ENCODE results near the gene TIA1.

The TIA1 gene

DNA sequence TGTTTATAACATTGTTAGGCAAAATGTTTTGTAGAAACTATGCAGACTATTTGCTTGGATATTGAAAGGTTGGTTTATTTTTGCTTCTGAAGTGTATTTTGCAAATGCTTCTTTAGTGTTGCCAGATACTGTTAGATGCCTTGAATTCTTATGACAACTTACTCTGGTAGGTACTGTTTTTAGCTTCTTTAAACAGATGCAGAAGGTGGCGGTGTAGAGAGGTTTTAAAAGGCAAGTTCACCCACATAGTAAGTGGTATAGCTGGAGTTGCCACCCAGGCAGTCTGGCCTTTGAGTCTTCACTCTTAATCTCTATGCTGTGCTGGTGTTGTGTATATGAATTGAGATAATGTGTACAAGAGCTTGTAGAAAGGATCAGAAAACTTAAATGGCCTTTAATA lies 13.1 kb upstream of the TIA1 start:
- DNase-seq (ENCODE audit: low read depth, low spot score), result no peak
- H3K4me3 ChIP-seq (ENCODE audit: low read depth, low read length), result no peak overlapping the region
- TF ChIP-seq, protein P1, sequence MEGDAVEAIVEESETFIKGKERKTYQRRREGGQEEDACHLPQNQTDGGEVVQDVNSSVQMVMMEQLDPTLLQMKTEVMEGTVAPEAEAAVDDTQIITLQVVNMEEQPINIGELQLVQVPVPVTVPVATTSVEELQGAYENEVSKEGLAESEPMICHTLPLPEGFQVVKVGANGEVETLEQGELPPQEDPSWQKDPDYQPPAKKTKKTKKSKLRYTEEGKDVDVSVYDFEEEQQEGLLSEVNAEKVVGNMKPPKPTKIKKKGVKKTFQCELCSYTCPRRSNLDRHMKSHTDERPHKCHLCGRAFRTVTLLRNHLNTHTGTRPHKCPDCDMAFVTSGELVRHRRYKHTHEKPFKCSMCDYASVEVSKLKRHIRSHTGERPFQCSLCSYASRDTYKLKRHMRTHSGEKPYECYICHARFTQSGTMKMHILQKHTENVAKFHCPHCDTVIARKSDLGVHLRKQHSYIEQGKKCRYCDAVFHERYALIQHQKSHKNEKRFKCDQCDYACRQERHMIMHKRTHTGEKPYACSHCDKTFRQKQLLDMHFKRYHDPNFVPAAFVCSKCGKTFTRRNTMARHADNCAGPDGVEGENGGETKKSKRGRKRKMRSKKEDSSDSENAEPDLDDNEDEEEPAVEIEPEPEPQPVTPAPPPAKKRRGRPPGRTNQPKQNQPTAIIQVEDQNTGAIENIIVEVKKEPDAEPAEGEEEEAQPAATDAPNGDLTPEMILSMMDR (IDR thresholded peaks at IDR 0.05; ENCODE audit: low read depth, low read length), result no peak
- in situ Hi-C loops (cut with HindIII; ENCODE audit: low sequenced_read_pairs), result no loop called here

GRCh38 chr2:70258532-70258875 lies 10.1 kb upstream of the TIA1 start:
- H3K4me3 ChIP-seq (ENCODE audit: low read depth, low read length), result peak overlapping the region; percentile 60
- in situ Hi-C loops (cut with HindIII; ENCODE audit: low sequenced_read_pairs), result no loop called here
- TF ChIP-seq, protein P1 (IDR thresholded peaks at IDR 0.05; ENCODE audit: low read depth, low read length), result no peak
- DNase-seq (ENCODE audit: low read depth, low spot score), result no peak

DNA sequence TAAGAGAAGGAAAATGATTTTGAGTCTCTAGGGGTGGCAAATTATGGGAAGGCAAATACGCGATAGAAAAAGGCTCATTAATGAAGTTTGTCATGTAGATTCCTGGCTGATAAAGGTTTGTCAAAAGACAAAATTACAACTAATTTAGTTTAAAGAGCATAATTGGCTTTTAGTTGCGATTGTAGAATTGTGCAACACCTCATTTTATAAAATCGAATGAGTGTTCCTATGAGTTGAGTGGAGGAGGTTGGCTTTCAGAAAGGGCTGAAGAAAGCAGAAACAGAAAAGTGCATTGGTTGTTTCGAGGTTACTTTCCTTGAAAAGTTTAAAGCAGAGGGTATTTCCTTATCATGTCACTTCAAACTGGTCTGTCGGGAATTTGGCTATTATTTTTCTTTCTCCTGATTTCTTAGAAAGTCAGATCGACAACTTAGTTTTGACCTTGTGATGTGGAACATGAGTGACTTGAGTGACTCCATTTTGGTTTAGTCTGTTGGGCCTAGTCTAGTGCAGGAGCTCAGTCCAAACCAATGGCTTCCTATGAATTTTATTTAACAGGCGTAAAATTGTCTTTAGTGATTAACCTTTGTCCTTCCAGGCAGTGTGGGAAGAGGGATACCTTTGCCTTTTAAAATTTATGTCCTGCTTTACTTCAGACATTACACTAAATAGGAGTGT lies 7.3 kb upstream of the TIA1 start:
- TF ChIP-seq, protein P1 (IDR thresholded peaks at IDR 0.05; ENCODE audit: low read depth, low read length), result no peak
- in situ Hi-C loops (cut with HindIII; ENCODE audit: low sequenced_read_pairs), result no loop called here
- DNase-seq (ENCODE audit: low read depth, low spot score), result no peak
- no peak overlapping the region for H3K4me3 ChIP-seq (ENCODE audit: low read depth, low read length)

DNA sequence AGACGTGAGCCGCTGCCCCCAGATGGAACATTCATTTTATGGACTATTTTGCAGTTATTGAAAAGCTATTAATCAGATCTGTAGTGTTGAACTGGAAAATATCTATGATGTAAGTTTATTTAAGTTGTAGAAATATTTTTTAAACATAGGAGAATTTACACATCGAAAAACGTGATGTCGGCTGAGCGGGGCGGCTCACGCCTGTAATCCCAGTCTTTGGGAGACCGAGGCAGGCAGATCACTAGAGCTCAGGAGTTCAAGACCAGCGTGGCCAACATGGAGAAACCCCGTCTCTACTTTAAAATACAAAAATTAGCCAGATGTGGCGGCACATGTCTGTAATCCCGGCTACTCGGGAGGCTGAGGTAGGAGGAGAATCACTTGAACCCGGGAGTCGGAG lies 2.0 kb upstream of the TIA1 start:
- TF ChIP-seq, protein P1 (IDR thresholded peaks at IDR 0.05; ENCODE audit: low read depth, low read length), result no peak
- in situ Hi-C loops (cut with HindIII; ENCODE audit: low sequenced_read_pairs), result no loop called here
- no peak for DNase-seq (ENCODE audit: low read depth, low spot score)
- no peak overlapping the region for H3K4me3 ChIP-seq (ENCODE audit: low read depth, low read length)

DNA sequence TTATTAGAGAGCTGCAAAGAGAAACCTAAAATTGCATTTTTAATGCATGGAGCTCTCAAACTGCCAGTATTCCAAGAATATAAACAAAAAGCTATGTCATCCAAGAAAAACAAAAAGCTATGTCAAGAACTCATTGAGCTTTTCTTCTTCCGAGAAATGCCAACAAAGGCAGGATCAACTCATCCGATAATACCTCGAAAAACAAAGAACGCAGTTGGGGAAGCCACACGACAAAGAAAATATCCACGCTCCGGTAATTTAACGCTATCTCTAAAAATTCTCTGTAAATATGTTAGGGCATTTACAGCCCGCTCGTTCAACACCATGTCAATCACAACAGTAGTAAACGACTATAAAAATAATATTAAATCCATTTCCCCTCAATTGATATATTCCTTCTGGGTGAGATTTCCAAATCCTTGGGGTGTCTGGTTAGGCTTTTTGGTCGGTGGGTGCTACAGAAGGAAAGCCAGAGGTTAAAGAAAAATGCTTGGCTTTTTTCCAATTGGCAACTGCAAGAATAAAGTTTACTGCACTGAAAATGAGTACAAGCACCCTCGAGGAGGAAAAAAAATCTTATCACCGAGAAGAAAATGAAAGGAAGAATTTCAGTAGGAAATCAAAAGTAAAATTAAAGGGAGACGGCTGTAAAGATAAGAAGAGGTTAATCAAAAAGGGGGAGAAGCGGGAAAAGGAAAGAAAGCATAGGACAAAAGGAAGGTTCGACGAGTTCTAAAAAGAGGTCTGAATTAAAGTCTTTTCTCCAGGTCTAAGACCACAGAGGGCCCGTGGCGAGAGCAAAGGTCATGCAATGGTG lies 856 bp downstream of the TIA1 start:
- in situ Hi-C loops (cut with HindIII; ENCODE audit: low sequenced_read_pairs), result no loop called here
- DNase-seq (ENCODE audit: low read depth, low spot score), result peak; percentile 42
- peak overlapping the region; percentile 79 for H3K4me3 ChIP-seq (ENCODE audit: low read depth, low read length)
- TF ChIP-seq, protein P1 (IDR thresholded peaks at IDR 0.05; ENCODE audit: low read depth, low read length), result no peak

- in situ Hi-C loops (cut with HindIII; ENCODE audit: low sequenced_read_pairs), result no loop called here
- DNase-seq (ENCODE audit: low read depth, low spot score), result no peak
- TF ChIP-seq, protein P1 (IDR thresholded peaks at IDR 0.05; ENCODE audit: low read depth, low read length), result no peak
- H3K4me3 ChIP-seq (ENCODE audit: low read depth, low read length), result no peak overlapping the region
Measured at GRCh38 chr2:70243806-70244584, 4.4 kb downstream of the TIA1 start.

Data from astrocyte of the spinal cord (primary cell).